ENCODE measurements around the gene SPDYE5.

- TF ChIP-seq CTCF (conservative IDR thresholded peaks at IDR 0.05 in 1 of 2, IDR thresholded peaks at IDR 0.05 in 1 of 2; ENCODE audit: extremely low read depth in 1 of 2, insufficient read depth in 1 of 2, low read depth in 1 of 2, low read length in 2 of 2) = no peak
- no peak for TF ChIP-seq EZH2 (IDR thresholded peaks at IDR 0.05; ENCODE audit: borderline replicate concordance, low read length)
Observed at GRCh38 chr7:75533926-75534325, 41.8 kb downstream of the SPDYE5 start.

All from mammary epithelial cell (primary cell).